HepG2 (cell line): ENCODE data around the gene CCSER2. TPM values are rescaled to one million over a fixed set of nuclear protein-coding genes. Genes with fewer than 3 reads are reported as not detected.
A peak's percentile ranks its signal among the peaks of the same experiment; 100 is the strongest.

Source experiments
- ASH2L ChIP-seq: fragments of 300-600, 200-600 bp; sonication (generic); IDR thresholded peaks from 2 replicates; pipeline ENCODE4 v1.7.0; 2017; ENCODE audit warnings: low read depth, mild to moderate bottlenecking, moderate library complexity, mixed read lengths, low read length; ENCODE audit not compliant: insufficient read length
- BCL6 ChIP-seq: IDR thresholded peaks from 2 replicates; pipeline ENCODE4 v1.6.1; 2016; ENCODE audit warnings: missing genetic modification reagents, missing compliant biosample characterization
- CC2D1A ChIP-seq: sonication (generic); formaldehyde crosslinking; IDR thresholded peaks from 2 replicates; pipeline ENCODE4 v1.8.1; 2023; ENCODE audit warnings: mild to moderate bottlenecking, missing genetic modification reagents
- CREM ChIP-seq, 2 experiments: sonication (generic) in 1 of 2; formaldehyde crosslinking in 1 of 2; IDR thresholded peaks; 2 replicates each; pipeline versions ENCODE4 v1.4.0 to v1.6.1; 2016 to 2020; ENCODE audit warnings: antibody characterized with exemption in 1 of 2, mild to moderate bottlenecking in 1 of 2, missing genetic modification reagents in 1 of 2
- FOSL2 ChIP-seq: sonication (generic); formaldehyde crosslinking; IDR thresholded peaks from 2 replicates; pipeline ENCODE4 v1.4.0; 2020; ENCODE audit warnings: missing genetic modification reagents
- FOXA3 ChIP-seq: IDR thresholded peaks from 2 replicates; pipeline ENCODE4 v1.6.1; 2016; ENCODE audit warnings: missing genetic modification reagents, missing compliant biosample characterization
- FOXK1 ChIP-seq: sonication (generic); formaldehyde crosslinking; IDR thresholded peaks from 2 replicates; pipeline ENCODE4 v1.4.0; 2020; ENCODE audit warnings: low read depth, missing genetic modification reagents, borderline replicate concordance
- GABPA ChIP-seq, 2 experiments: IDR thresholded peaks; 2 replicates each; pipeline ENCODE4 v1.6.1; 2011 to 2016; ENCODE audit warnings: low read depth in 2 of 2, low read length in 1 of 2, missing biosample characterization in 1 of 2, missing genetic modification characterization in 1 of 2
- GATAD2A ChIP-seq: IDR thresholded peaks from 2 replicates; pipeline ENCODE4 v1.6.1; 2016
- GFI1 ChIP-seq: sonication (generic); formaldehyde crosslinking; IDR thresholded peaks from 2 replicates; pipeline ENCODE4 v1.5.0; 2020; ENCODE audit warnings: missing genetic modification reagents, mild to moderate bottlenecking, borderline replicate concordance
- HDAC2 ChIP-seq: sonication (generic); formaldehyde crosslinking; IDR thresholded peaks from 2 replicates; pipeline ENCODE4 v1.4.0; 2020; ENCODE audit warnings: missing genetic modification reagents
- HMG20B ChIP-seq: conservative IDR thresholded peaks from 2 replicates; pipeline ENCODE4 v1.6.1; 2016; ENCODE audit warnings: missing genetic modification reagents, missing compliant biosample characterization
- HNF4G ChIP-seq, 2 experiments: sonication (generic) in 1 of 2; formaldehyde crosslinking in 1 of 2; IDR thresholded peaks; 2 replicates each; pipeline versions ENCODE4 v1.4.0 to v1.6.1; 2011 to 2020; ENCODE audit warnings: borderline replicate concordance in 2 of 2, low read depth in 2 of 2, mild to moderate bottlenecking in 2 of 2, low read length in 1 of 2, missing genetic modification reagents in 1 of 2, moderate library complexity in 1 of 2
- IRF2 ChIP-seq: IDR thresholded peaks from 2 replicates; pipeline ENCODE4 v1.6.1; 2018; ENCODE audit warnings: missing genetic modification reagents, missing compliant biosample characterization
- KDM6A ChIP-seq: IDR thresholded peaks from 2 replicates; pipeline ENCODE4 v1.6.1; 2016; ENCODE audit warnings: low read depth
- MED1 ChIP-seq: sonication (generic); formaldehyde crosslinking; IDR thresholded peaks from 2 replicates; pipeline ENCODE4 v1.4.0; 2020; ENCODE audit warnings: missing genetic modification reagents
- POGZ ChIP-seq: sonication (generic); formaldehyde crosslinking; IDR thresholded peaks from 2 replicates; pipeline ENCODE4 v1.4.0; 2020; ENCODE audit warnings: mild to moderate bottlenecking, missing genetic modification reagents
- REXO4 ChIP-seq: sonication (generic); formaldehyde crosslinking; IDR thresholded peaks from 2 replicates; pipeline ENCODE4 v1.8.0; 2022; ENCODE audit warnings: missing genetic modification reagents, mild to moderate bottlenecking, borderline replicate concordance
- RXRB ChIP-seq: IDR thresholded peaks from 2 replicates; pipeline ENCODE4 v1.6.1; 2016; ENCODE audit warnings: borderline replicate concordance, missing genetic modification reagents, missing compliant biosample characterization
- SOX6 ChIP-seq, 2 experiments: fragments of 450-650 bp in 1 of 2; sonication (generic) in 1 of 2; formaldehyde crosslinking in 1 of 2; IDR thresholded peaks; 2 replicates each; pipeline versions ENCODE4 v1.4.0 to v1.6.1; 2017 to 2020; ENCODE audit warnings: antibody characterized with exemption in 1 of 2, mild to moderate bottlenecking in 1 of 2, missing genetic modification reagents in 1 of 2
- TEAD3 ChIP-seq: optimal IDR thresholded peaks from 2 replicates; pipeline ENCODE3; 2016; ENCODE audit warnings: borderline replicate concordance
- THRA ChIP-seq: sonication (generic); formaldehyde crosslinking; IDR thresholded peaks from 2 replicates; pipeline ENCODE4 v1.4.0; 2020; ENCODE audit warnings: missing genetic modification reagents, borderline replicate concordance
- UBTF ChIP-seq: sonication (generic); formaldehyde crosslinking; IDR thresholded peaks from 2 replicates; pipeline ENCODE4 v1.4.0; 2020; ENCODE audit warnings: mild to moderate bottlenecking, missing genetic modification reagents
- ZKSCAN8 ChIP-seq: IDR thresholded peaks from 2 replicates; pipeline ENCODE4 v1.6.1; 2016; ENCODE audit warnings: borderline replicate concordance, missing genetic modification reagents, missing compliant biosample characterization
- ZMYM4 ChIP-seq: sonication (generic); formaldehyde crosslinking; IDR thresholded peaks from 2 replicates; pipeline ENCODE4 v1.8.1; 2023; ENCODE audit warnings: mild to moderate bottlenecking, missing genetic modification reagents
- ZNF569 ChIP-seq: sonication (generic); formaldehyde crosslinking; IDR thresholded peaks from 2 replicates; pipeline ENCODE4 v1.5.0; 2020; ENCODE audit warnings: mild to moderate bottlenecking, missing genetic modification reagents, moderate library complexity, borderline replicate concordance
- ZNF720 ChIP-seq: sonication (generic); formaldehyde crosslinking; IDR thresholded peaks from 2 replicates; pipeline ENCODE4 v1.4.0; 2020; ENCODE audit warnings: missing genetic modification reagents
- ZNF749 ChIP-seq: sonication (generic); formaldehyde crosslinking; IDR thresholded peaks from 2 replicates; pipeline ENCODE4 v1.8.0; 2022; ENCODE audit warnings: mild to moderate bottlenecking, missing genetic modification reagents, moderate library complexity, borderline replicate concordance
- ZNF761 ChIP-seq: sonication (generic); formaldehyde crosslinking; conservative IDR thresholded peaks from 2 replicates; pipeline ENCODE4 v1.4.0; 2020; ENCODE audit warnings: mild to moderate bottlenecking, missing genetic modification reagents
- polyA plus RNA-seq, 8 experiments: library from polyadenylated mRNA; depleted of rRNA in 3 of 8; stranded (reverse) in 7 of 8; unstranded in 1 of 8; fragments of >200 nt; fragmentation: Illumina TruSeq in 4 of 8; extraction: Trizol in 4 of 8; gene quantifications; 2 replicates each; pipeline versions ENCODE4 v1.2.1 to v1.2.3, GENCODE V29; 2011 to 2016; ENCODE audit warnings: low read depth in 4 of 8, missing spikeins in 1 of 8, mixed read lengths in 1 of 8; ENCODE audit not compliant: insufficient read depth in 1 of 8
- total RNA-seq, 5 experiments: library from RNA; depleted of rRNA; stranded (reverse); fragments of >200 nt; fragmentation: Illumina TruSeq; extraction: Trizol; gene quantifications; 2 replicates each; pipeline ENCODE4 v1.2.3, GENCODE V29; 2016; ENCODE audit warnings: low read depth in 1 of 5

CCSER2 gene
- total and polyA plus RNA-seq, 2 of the 13 experiments (the other 11 are each of a cell fraction or from before 2014, with no cell fraction given): 13.3 to 17.2 TPM

GRCh38 chr10:84497978-84498377 is 169.6 kb downstream of the CCSER2 start (continued):
- TF ChIP-seq ASH2L (no peak), MED1 (CRISPR knock-in tag) (peak; percentile 50), GATAD2A (CRISPR knock-in tag) (peak; percentile 96), CC2D1A (CRISPR knock-in tag) (no peak), ZNF749 (no peak), HMG20B (CRISPR knock-in tag) (peak; percentile 58; the same call in 1 of the 2 replicates), THRA (CRISPR knock-in tag) (peak; percentile 90), FOXA3 (CRISPR knock-in tag) (peak; percentile 92), UBTF (no peak), IRF2 (CRISPR knock-in tag) (0 out of 2 replicates have a peak, but pooled peaks have one; percentile 30), FOXK1 (CRISPR knock-in tag) (peak; percentile 71), REXO4 (CRISPR knock-in tag) (no peak), BCL6 (CRISPR knock-in tag) (peak; percentile 65), ZKSCAN8 (CRISPR knock-in tag) (no peak), KDM6A (CRISPR knock-in tag) (peak; percentile 47; the same call in 1 of the 2 replicates), CREM (IDR thresholded peaks at IDR 0.05) (peak; percentile 74), CREM (CRISPR knock-in tag; IDR thresholded peaks at IDR 0.05) (no peak), GFI1 (CRISPR knock-in tag) (0 out of 2 replicates have a peak, but pooled peaks have one; percentile 33), TEAD3 (CRISPR knock-in tag) (peak; percentile 17), SOX6 (IDR thresholded peaks at IDR 0.05) (no peak), SOX6 (CRISPR knock-in tag; IDR thresholded peaks at IDR 0.05) (peak; percentile 81), RXRB (CRISPR knock-in tag) (peak; percentile 81), ZNF569 (CRISPR knock-in tag) (no peak), GABPA (IDR thresholded peaks at IDR 0.05; ENCODE audit: low read depth, low read length) (no peak), GABPA (CRISPR knock-in tag; IDR thresholded peaks at IDR 0.05; ENCODE audit: low read depth) (peak; percentile 29; the same call in 1 of the 2 replicates), FOSL2 (CRISPR knock-in tag) (peak; percentile 33; the same call in 1 of the 2 replicates), ZMYM4 (peak; percentile 49; the same call in 1 of the 2 replicates), HNF4G (IDR thresholded peaks at IDR 0.05; ENCODE audit: borderline replicate concordance, low read depth, low read length) (peak; percentile 64; the same call in 1 of the 2 replicates), HNF4G (CRISPR knock-in tag; IDR thresholded peaks at IDR 0.05; ENCODE audit: borderline replicate concordance, low read depth) (no peak), ZNF720 (no peak), POGZ (CRISPR knock-in tag) (0 out of 2 replicates have a peak, but pooled peaks have one; percentile 34), HDAC2 (CRISPR knock-in tag) (peak; percentile 67), ZNF761 (CRISPR knock-in tag) (no peak)
